ENCODE measurements around the gene DUT.

The DUT gene

DNA sequence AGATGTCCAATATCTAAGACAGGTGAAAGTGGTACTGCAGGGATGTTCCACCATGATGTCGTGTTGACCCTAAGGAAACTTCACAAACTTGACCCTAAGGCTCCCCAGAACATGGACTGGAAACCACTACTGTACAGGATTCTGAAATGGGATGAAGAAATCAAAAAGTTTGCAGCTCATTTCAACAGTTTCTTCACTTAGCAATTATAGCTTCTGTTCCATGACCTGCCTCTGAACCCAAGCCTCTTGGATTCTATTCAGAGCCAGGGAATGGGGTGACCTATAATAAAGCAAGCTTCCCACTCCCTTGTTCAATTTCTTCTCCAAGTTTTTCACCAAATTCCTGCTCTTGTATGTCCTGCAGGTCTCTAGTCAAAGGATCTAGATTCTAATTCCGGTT, 40.7 kb downstream of the DUT start:
- Histone ChIP-seq H3K9me3 (ENCODE audit: severe bottlenecking) (no peaks in the 10 kb centered on the region), H3K36me3 (ENCODE audit: low read depth) (no peaks in the 10 kb centered on the region), H3K27me3 (ENCODE audit: insufficient read depth, poor library complexity, severe bottlenecking) (no peaks in the 10 kb centered on the region), H3K4me3 (ENCODE audit: severe bottlenecking) (no peak overlapping the region), H3K27ac (ENCODE audit: poor library complexity, severe bottlenecking) (no peak overlapping the region), H3K4me1 (ENCODE audit: insufficient read depth, poor library complexity, severe bottlenecking) (peaks cover 5% of the 10 kb centered on the region)
- TF ChIP-seq CTCF (IDR thresholded peaks at IDR 0.05; ENCODE audit: poor library complexity, severe bottlenecking): no peak
- no peak for DNase-seq (ENCODE audit: low spot score)
- ATAC-seq (ENCODE audit: low read depth): no peak

GRCh38 chr15:48373821-48374451, 42.7 kb downstream of the DUT start:
- no peak overlapping the region for H3K27ac ChIP-seq (ENCODE audit: poor library complexity, severe bottlenecking)
- ATAC-seq (ENCODE audit: low read depth) (peak; percentile 83), DNase-seq (ENCODE audit: low spot score) (peak; percentile 63)
- no peaks in the 10 kb centered on the region for H3K36me3 ChIP-seq (ENCODE audit: low read depth)
- H3K4me3 ChIP-seq (ENCODE audit: severe bottlenecking): no peak overlapping the region
- H3K27me3 ChIP-seq (ENCODE audit: insufficient read depth, poor library complexity, severe bottlenecking): no peaks in the 10 kb centered on the region
- no peaks in the 10 kb centered on the region for H3K9me3 ChIP-seq (ENCODE audit: severe bottlenecking)
- peaks cover 5% of the 10 kb centered on the region for H3K4me1 ChIP-seq (ENCODE audit: insufficient read depth, poor library complexity, severe bottlenecking)
- no peak for TF ChIP-seq CTCF (IDR thresholded peaks at IDR 0.05; ENCODE audit: poor library complexity, severe bottlenecking)

- no peak overlapping the region for H3K4me3 ChIP-seq (ENCODE audit: severe bottlenecking)
- no peaks in the 10 kb centered on the region for H3K36me3 ChIP-seq (ENCODE audit: low read depth)
- H3K27me3 ChIP-seq (ENCODE audit: insufficient read depth, poor library complexity, severe bottlenecking): no peaks in the 10 kb centered on the region
- H3K9me3 ChIP-seq (ENCODE audit: severe bottlenecking): no peaks in the 10 kb centered on the region
- no peak overlapping the region for H3K27ac ChIP-seq (ENCODE audit: poor library complexity, severe bottlenecking)
- ATAC-seq (ENCODE audit: low read depth) (no peak), DNase-seq (ENCODE audit: low spot score) (no peak)
- peaks cover 5% of the 10 kb centered on the region for H3K4me1 ChIP-seq (ENCODE audit: insufficient read depth, poor library complexity, severe bottlenecking)
- no peak for TF ChIP-seq CTCF (IDR thresholded peaks at IDR 0.05; ENCODE audit: poor library complexity, severe bottlenecking)
Measured at GRCh38 chr15:48374472-48374871, 43.2 kb downstream of the DUT start.

GRCh38 chr15:48375767-48376166, 44.5 kb downstream of the DUT start:
- Histone ChIP-seq H3K36me3 (ENCODE audit: low read depth) (no peaks in the 10 kb centered on the region), H3K27ac (ENCODE audit: poor library complexity, severe bottlenecking) (no peak overlapping the region), H3K9me3 (ENCODE audit: severe bottlenecking) (no peaks in the 10 kb centered on the region), H3K4me1 (ENCODE audit: insufficient read depth, poor library complexity, severe bottlenecking) (peaks cover 5% of the 10 kb centered on the region), H3K4me3 (ENCODE audit: severe bottlenecking) (no peak overlapping the region), H3K27me3 (ENCODE audit: insufficient read depth, poor library complexity, severe bottlenecking) (no peaks in the 10 kb centered on the region)
- no peak for TF ChIP-seq CTCF (IDR thresholded peaks at IDR 0.05; ENCODE audit: poor library complexity, severe bottlenecking)
- no peak for DNase-seq (ENCODE audit: low spot score)
- ATAC-seq (ENCODE audit: low read depth): no peak

DNA sequence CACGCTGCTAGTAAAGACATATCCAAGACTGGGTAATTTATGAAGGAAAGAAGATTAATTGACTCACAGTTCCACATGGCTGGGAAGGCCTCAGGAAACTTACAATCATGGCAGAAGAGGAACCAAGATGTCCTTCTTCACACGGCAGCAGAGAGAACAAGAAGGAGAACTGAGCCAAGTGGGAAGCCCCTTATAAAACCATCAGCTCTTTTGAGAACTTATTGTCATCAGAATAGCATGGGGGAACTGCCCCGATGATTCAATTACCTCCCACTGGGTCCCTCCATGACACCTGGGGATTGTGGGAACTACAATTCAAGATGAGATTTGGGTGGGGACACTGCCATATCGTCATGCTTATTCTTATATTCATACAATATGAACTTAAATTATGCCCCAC, 49.0 kb downstream of the DUT start:
- DNase-seq (ENCODE audit: low spot score) (no peak), ATAC-seq (ENCODE audit: low read depth) (no peak)
- H3K4me1 ChIP-seq (ENCODE audit: insufficient read depth, poor library complexity, severe bottlenecking): peaks cover 4% of the 10 kb centered on the region
- no peak overlapping the region for H3K4me3 ChIP-seq (ENCODE audit: severe bottlenecking)
- no peaks in the 10 kb centered on the region for H3K36me3 ChIP-seq (ENCODE audit: low read depth)
- H3K27ac ChIP-seq (ENCODE audit: poor library complexity, severe bottlenecking): no peak overlapping the region
- H3K9me3 ChIP-seq (ENCODE audit: severe bottlenecking): no peaks in the 10 kb centered on the region
- no peak for TF ChIP-seq CTCF (IDR thresholded peaks at IDR 0.05; ENCODE audit: poor library complexity, severe bottlenecking)
- no peaks in the 10 kb centered on the region for H3K27me3 ChIP-seq (ENCODE audit: insufficient read depth, poor library complexity, severe bottlenecking)
